ENCODE measurements around the gene ADGRL2.

DNA sequence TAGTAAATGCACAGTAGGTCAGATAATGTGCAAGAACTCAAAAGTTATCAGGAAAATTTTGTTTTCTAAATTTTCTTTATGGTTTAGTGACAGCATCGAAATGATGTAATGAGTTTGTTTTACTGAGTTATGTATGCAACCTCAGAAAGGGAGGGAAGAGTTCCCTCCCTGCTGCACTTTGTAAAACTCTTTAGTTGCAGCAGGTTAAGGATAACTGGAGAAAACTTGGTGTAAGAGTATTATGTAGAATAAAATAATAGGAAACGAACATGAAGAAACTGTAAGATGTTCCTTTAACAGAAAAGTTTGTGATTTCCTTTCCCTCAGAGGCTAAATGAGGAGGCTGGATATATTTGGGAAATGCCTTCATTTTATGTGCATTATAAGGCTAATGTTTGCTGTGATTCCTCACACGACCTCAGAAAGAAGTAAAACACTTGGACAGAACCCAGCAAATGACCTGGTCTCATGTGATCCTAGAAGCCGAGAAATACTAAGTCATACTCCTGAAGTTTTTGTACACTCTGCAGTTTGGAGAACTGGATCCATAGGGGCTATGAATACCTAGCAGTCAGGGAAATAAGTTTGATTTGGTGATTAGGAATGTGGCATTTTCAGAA, 35.4 kb downstream of the ADGRL2 start:
- TF ChIP-seq POLR2AphosphoS5 (IDR thresholded peaks at IDR 0.05; ENCODE audit: low read depth, low read length), result no peak
- TF ChIP-seq, protein P1, sequence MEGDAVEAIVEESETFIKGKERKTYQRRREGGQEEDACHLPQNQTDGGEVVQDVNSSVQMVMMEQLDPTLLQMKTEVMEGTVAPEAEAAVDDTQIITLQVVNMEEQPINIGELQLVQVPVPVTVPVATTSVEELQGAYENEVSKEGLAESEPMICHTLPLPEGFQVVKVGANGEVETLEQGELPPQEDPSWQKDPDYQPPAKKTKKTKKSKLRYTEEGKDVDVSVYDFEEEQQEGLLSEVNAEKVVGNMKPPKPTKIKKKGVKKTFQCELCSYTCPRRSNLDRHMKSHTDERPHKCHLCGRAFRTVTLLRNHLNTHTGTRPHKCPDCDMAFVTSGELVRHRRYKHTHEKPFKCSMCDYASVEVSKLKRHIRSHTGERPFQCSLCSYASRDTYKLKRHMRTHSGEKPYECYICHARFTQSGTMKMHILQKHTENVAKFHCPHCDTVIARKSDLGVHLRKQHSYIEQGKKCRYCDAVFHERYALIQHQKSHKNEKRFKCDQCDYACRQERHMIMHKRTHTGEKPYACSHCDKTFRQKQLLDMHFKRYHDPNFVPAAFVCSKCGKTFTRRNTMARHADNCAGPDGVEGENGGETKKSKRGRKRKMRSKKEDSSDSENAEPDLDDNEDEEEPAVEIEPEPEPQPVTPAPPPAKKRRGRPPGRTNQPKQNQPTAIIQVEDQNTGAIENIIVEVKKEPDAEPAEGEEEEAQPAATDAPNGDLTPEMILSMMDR (IDR thresholded peaks at IDR 0.05), result no peak
